Calu3 (cell line): Measurements from ENCODE around the gene DGKD. TPM values are rescaled to one million over a fixed set of nuclear protein-coding genes. Genes with fewer than 3 reads are reported as not detected.

Experiments used
- BruUV-seq: library from RNA; stranded (reverse); fragments of 400-500 nt; replicated peaks from 2 replicates; lab custom pipeline; 2021; lab: Mats Ljungman, UMichigan
- CTCF ChIA-PET: fragments of 300-600 bp; sonication (Branson Sonifier 250); formaldehyde crosslinking; loops from one replicate; lab custom pipeline; 2022; ENCODE audit warnings: antibody characterized with exemption; lab: Charles Lee
- DNase-seq: peaks from one replicate; pipeline ENCODE4 v3.0.0; 2022
- H3K27ac Mint-ChIP-seq: one replicate; pipeline ENCODE4 v1.8.0; 2022; ENCODE audit warnings: mixed read lengths; ENCODE audit not compliant: unreplicated experiment
- H3K27me3 Mint-ChIP-seq: one replicate; pipeline ENCODE4 v1.8.0; 2022; ENCODE audit warnings: mixed read lengths; ENCODE audit not compliant: unreplicated experiment
- H3K36me3 Mint-ChIP-seq: one replicate; pipeline ENCODE4 v1.8.0; 2022; ENCODE audit warnings: mild to moderate bottlenecking, moderate library complexity, mixed read lengths; ENCODE audit not compliant: insufficient read depth, unreplicated experiment
- H3K4me1 Mint-ChIP-seq: one replicate; pipeline ENCODE4 v1.8.0; 2022; ENCODE audit warnings: mild to moderate bottlenecking, low read depth, mixed read lengths; ENCODE audit not compliant: unreplicated experiment
- H3K4me3 Mint-ChIP-seq: one replicate; pipeline ENCODE4 v1.8.0; 2022; ENCODE audit warnings: mild to moderate bottlenecking, low read depth, moderate library complexity, mixed read lengths; ENCODE audit not compliant: unreplicated experiment
- H3K9me3 Mint-ChIP-seq: one replicate; pipeline ENCODE4 v1.8.0; 2022; ENCODE audit warnings: low read depth, mixed read lengths; ENCODE audit not compliant: unreplicated experiment
- CTCF ChIP-seq: fragments of 200-600 bp; IDR thresholded peaks from one replicate; pipeline ENCODE4 v1.8.0; 2022; ENCODE audit warnings: antibody characterized with exemption; ENCODE audit not compliant: unreplicated experiment
- intact Hi-C: fragments of 100-400 bp; cut with micrococcal nuclease; formaldehyde crosslinking; loops from one replicate; pipeline ENCODE4 v1.10.0; 2022; ENCODE audit not compliant: unreplicated experiment
- total RNA-seq: library from RNA; stranded (reverse); gene quantifications from 2 replicates; pipeline ENCODE4 v1.2.3, GENCODE V29; 2022

Gene DGKD
- total RNA-seq, 1 experiment from 2014 or later: 26.5 TPM

GRCh38 chr2:233468047-233468740, 113.9 kb downstream of the DGKD start:
- no peak for DNase-seq
- peaks cover 46% of the 10 kb centered on the region for H3K36me3 Mint-ChIP-seq
- BruUV-seq: no TSS peak
- intact Hi-C loops: no loop called here
- H3K4me3 Mint-ChIP-seq: no peak overlapping the region
- TF ChIP-seq CTCF: no peak
- H3K9me3 Mint-ChIP-seq: no peaks in the 10 kb centered on the region
- no peaks in the 10 kb centered on the region for H3K4me1 Mint-ChIP-seq
- H3K27me3 Mint-ChIP-seq: no peaks in the 10 kb centered on the region
- no peak overlapping the region for H3K27ac Mint-ChIP-seq
- CTCF ChIA-PET: no interaction called here

DNA sequence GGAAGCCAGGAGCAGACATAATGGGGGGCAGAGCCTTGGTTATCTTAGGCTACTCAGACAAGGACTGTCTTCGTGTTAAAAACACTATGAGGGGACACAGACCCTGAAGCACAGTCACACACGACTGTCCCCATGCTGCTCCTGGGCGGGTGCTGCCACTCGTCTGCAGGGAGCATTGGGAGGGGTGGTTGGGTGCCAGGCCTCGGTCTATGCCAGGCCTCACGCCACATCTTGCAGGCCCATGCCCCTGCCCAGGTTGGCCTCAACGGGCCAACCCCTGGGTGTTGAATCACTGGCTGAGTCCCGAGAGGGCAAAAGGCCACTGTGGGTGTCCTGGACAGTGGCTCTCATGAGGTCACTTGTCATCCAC, 114.4 kb downstream of the DGKD start:
- no peak overlapping the region for H3K4me3 Mint-ChIP-seq
- no peaks in the 10 kb centered on the region for H3K27me3 Mint-ChIP-seq
- H3K4me1 Mint-ChIP-seq: no peaks in the 10 kb centered on the region
- CTCF ChIA-PET: no interaction called here
- intact Hi-C loops: no loop called here
- peaks cover 42% of the 10 kb centered on the region for H3K36me3 Mint-ChIP-seq
- no peak overlapping the region for H3K27ac Mint-ChIP-seq
- no peak for DNase-seq
- BruUV-seq: no TSS peak
- H3K9me3 Mint-ChIP-seq: no peaks in the 10 kb centered on the region
- no peak for TF ChIP-seq CTCF

- H3K27ac Mint-ChIP-seq: no peak overlapping the region
- no peak for TF ChIP-seq CTCF
- BruUV-seq: no TSS peak
- H3K27me3 Mint-ChIP-seq: no peaks in the 10 kb centered on the region
- no peak for DNase-seq
- peaks cover 36% of the 10 kb centered on the region for H3K36me3 Mint-ChIP-seq
- H3K4me3 Mint-ChIP-seq: no peak overlapping the region
- no peaks in the 10 kb centered on the region for H3K4me1 Mint-ChIP-seq
- intact Hi-C loops: no loop called here
- CTCF ChIA-PET: no interaction called here
- no peaks in the 10 kb centered on the region for H3K9me3 Mint-ChIP-seq
Observed at GRCh38 chr2:233469261-233470010, 115.1 kb downstream of the DGKD start.

DNA sequence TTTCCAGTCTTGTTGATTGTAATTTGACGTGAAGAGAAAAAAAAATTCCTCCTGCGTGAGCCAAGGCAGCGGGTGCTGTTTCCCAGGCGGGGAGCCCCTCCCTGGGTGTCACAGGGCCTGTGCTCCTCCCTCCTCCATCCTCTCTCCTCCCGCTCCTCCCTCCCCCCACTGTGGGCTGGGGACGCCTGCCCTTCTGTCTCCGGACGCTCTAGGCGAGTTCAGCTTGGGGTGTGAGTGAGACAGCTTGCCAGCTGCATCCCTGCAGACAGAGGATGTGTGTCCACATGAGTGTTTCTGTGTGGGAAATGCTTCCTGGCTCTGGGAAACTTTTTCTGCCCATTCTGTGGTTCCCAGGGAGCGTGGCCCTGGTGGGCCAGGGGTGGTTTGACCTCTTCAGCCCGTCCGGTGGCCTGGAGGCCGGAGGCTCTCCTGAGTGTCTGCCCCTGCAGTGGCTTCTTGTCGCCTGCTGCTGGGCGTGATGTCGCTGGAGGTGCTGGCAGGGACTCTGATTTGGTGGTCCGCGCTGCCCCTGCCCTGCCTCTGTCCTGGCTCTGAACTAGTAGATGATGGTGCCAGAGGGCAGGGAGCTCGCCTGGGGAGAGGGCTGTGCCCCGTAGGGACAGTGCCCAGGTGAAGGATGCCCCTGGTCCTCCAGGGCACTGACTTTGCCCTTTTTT, 115.9 kb downstream of the DGKD start:
- H3K27ac Mint-ChIP-seq: no peak overlapping the region
- H3K36me3 Mint-ChIP-seq: peaks cover 36% of the 10 kb centered on the region
- intact Hi-C loops: no loop called here
- no peaks in the 10 kb centered on the region for H3K9me3 Mint-ChIP-seq
- CTCF ChIA-PET: interaction anchor here (0.6 kb wide), 1 partner anchor 761 kb away, joined by 3 read pairs; no protein-coding TSS in a partner anchor
- no peaks in the 10 kb centered on the region for H3K4me1 Mint-ChIP-seq
- H3K4me3 Mint-ChIP-seq: no peak overlapping the region
- DNase-seq: no peak
- no peak for TF ChIP-seq CTCF
- H3K27me3 Mint-ChIP-seq: no peaks in the 10 kb centered on the region
- no TSS peak for BruUV-seq
